Sciatic nerve (tissue), 2 donors: ENCODE measurements around the gene GLRX5. TPM values are rescaled to one million over a fixed set of nuclear protein-coding genes. Genes with fewer than 3 reads are reported as not detected.

Experiments used
- ATAC-seq: fragments of 200-7000 bp; cut with Tn5 transposase; one replicate; pipeline ENCODE4 v1.9.1; 2020; ENCODE audit warnings: mild to moderate bottlenecking, moderate library complexity
- DNase-seq: peaks from one replicate; pipeline ENCODE4 v3.0.0-alpha.2; 2020; ENCODE audit warnings: low spot score
- intact Hi-C: fragments of 100-400 bp; cut with DNase I; formaldehyde crosslinking; loops from one replicate; pipeline ENCODE4 v1.14.2; 2022
- total RNA-seq: library from RNA; stranded (reverse); fragmentation: NEBNext Ultra II Directional; extraction: Animal tissue kit (Norgen Biotek cat#: 25700); gene quantifications from one replicate; pipeline ENCODE4 v1.2.1, GENCODE V29; 2021
- donor health status: DM: no; HTN: no; CAD: no.
- donor health status: DM: no; HTN: no; CAD: no.

Gene GLRX5
- total RNA-seq, 1 donor from 2014 or later = 25.8 TPM

DNA sequence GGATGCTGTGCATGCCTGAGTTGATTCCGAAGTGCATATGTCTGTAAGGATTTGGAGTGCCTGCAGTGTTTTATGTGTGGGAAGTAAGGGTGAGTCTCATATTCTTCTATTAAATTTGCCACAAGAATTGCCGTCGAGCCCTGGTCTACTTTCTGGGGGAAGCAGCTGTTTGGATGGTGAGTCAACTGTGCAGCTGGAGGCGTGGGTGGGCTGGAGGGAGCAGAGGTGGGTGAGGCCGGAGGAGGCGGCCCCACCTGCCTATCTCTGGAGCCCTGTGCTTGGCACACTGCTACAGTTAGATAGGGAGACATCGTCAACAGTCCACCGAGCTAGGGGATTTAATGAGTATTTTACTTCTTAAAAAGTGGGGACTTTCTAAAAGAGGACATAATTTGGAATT lies 9.7 kb downstream of the GLRX5 start:
- peak; percentile 44 for ATAC-seq
- intact Hi-C loops = no loop called here
- no peak for DNase-seq

DNA sequence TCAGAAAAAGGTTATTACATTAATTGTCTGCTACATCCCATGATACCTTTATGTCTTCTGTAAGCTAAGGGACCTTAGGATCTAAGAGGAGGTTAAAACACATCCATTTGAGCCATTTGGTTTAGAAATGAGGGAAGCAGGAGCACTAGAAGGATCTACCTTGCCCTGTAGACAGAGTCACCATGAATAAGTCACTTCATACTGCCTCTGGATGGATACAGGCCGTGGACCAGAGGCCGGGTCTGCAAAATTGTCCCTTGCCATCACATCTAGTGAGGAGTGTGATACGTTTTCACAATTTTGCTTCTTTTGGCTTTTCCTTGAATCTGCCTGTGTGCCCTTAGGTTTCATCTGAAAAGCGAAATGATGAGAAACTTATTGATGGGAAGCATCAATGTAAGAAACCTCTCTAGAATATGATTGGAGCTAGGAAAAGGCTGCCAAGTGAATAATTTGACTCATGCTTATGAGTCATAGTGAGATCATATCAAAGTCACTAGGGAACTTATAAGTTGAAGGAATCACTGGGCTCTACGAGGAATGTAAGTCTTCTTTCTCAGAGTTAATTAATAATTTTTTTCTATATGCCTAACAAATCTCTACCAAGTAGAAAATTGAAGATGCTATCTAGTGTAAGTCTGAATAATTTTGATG lies 10.8 kb downstream of the GLRX5 start:
- ATAC-seq (peak; percentile 55), DNase-seq (no peak)
- intact Hi-C loops = no loop called here

DNA sequence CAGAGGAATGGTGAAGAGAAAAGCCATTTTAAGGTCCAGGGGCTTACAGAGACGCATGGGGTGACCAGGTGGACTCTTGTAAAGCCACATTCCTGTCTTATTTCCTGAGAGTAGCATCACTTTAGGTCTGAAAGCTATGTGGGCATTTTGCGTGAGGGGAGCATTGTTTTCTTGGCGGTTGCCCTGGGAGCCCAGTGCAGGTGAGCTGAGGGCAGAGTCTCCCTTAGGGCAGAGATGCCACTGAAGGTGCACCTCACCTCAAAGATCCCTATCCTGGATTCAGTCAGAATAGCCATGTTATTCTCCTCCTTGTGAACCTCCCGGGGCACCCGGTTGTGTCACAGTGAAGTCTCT lies 12.4 kb downstream of the GLRX5 start:
- ATAC-seq = no peak
- intact Hi-C loops = no loop called here
- no peak for DNase-seq

DNA sequence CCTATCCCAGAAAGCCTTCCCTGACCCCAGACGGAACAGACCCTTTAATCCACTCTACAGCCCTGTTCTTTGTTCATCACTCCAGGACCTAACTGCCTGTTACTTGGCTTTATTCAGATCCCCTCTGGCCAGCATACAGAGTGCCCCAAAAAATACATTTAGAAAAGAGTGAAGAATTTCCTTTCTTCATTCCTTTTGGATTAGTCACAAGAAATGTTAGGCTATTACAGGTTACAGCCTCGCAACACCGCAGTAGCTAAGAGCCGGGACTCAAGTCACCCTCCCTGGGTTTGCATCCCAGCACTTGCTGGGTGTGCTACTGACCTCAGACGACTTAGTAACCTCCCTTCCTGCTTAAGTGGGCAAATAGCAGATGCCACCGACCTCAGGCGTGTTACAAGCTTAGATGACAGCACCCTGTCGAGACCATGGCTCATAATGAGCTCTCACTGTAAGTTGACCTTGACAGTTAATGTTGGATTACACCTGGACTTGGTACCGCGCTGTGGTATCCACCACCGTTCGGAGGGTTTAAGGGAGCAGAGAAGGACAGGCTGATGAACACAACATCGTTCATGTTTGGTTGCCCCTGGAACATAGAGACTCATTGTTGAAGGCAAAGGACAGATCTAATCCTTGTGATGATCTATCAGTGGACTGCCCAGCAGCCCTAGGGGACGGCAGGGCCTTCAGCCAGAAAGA lies 12.9 kb downstream of the GLRX5 start:
- DNase-seq (no peak), ATAC-seq (no peak)
- intact Hi-C loops = no loop called here

DNA sequence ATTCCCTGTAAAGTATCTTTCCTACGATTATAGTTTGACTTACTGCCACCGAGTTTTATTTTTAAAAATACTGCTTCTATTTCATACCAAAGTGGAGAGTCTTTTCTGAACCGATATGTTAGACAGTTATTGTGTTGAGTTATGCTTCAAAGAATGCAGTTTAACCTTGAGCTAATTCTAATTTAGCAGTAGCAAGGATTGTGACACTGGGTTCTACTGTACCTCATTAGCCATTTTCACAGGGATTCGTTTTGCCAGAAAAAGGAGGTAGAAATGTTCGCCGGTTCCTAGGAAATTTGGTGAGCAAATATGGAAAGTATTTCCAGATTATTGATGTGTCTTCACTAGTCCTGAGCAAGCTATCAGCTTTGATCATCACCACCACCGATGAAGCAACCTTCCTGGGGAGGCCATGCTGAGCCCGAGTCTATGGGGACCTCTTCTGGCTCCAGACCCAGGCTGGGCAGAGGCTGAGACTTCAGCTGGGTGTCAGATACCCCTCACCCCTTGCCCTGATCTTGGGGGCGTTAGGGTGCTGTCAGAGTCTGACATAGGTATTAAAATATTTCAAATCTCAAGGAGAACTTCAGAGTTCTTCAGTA lies 13.6 kb downstream of the GLRX5 start:
- DNase-seq (no peak), ATAC-seq (no peak)
- intact Hi-C loops = no loop called here

DNA sequence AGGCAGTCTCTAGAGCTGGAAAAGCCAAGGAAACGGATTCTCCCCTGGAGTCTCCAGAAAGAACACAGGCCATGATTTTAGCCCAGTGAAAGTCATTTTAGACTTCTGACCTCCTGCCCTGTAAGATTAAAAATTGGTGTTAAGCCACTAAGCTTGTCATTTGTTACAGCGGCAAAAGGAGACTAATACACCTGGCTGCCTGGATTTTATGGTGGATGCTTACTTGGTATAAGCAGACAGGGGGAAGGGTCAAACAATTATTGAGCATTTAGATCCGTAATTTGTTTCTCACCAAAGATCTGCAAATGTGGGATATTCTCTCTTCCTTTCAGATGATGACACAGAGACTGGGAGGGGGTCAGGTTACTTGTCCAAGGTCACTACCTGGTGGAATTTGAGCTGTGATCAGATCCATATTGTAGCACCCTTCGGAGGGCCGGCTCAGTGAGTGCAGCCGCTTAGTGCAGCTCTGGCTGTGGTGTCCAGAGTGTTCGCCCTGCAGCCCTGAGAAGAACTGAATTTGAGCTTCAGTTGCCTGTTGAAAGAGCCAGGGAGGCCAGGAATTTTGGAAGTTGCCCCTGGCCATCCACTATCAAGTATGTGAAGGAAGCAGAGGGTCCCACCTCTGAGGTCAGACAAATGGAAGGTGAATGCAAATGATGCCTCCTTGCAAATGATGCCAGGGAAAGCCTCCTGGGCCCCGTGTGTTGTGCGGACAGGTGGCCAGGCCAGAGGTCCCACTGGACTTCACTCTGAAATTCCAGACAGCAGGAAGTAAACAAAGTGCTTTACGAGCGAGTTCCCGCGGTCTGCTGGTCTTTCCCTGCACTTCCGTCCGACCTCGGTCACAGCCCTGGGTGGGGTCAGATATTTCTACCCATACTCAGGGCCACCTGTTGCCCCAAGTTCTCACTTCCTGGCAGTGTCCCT lies 15.1 kb downstream of the GLRX5 start:
- intact Hi-C loops = no loop called here
- no peak for ATAC-seq
- no peak for DNase-seq

DNA sequence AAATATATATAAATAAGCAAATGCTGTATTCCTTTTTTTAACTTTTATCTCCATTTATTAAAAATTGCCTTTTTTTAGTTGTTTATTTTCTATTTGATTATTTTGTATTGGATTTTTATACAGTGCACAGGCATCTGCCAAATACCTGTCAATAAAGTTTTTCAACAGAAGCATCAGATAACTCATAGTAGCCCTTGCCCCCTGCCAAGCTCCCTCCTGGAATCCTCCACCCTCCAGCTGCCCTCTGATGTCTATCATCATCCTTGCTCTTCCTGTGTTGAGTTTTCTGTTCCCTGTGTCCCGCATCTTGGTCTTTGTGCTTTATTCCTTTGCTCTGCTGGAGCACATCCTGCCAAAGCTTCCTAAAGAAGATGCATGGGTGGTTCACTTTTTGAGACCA lies 16.6 kb downstream of the GLRX5 start:
- DNase-seq = no peak
- intact Hi-C loops = no loop called here
- no peak for ATAC-seq

DNA sequence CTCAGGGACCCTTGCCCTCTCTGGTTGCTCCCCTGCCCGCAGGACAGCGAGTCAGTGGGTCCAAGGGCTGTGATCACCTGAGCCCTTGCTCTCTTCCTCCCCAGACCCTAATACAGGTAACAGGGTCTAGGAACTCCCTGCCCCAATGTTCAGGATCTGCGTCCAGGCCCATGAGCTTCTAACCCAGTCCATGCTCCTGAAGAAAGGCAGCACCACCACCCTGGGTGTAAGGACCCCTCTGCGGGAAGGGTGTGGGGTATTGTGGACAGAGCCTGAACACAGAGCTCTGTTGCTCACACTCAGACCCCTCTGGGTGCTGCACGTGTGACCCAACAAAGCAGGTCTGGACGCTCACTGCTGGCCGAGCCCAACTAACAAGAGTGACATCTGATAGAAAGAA lies 18.3 kb downstream of the GLRX5 start:
- DNase-seq (no peak), ATAC-seq (no peak)
- intact Hi-C loops = no loop called here

DNA sequence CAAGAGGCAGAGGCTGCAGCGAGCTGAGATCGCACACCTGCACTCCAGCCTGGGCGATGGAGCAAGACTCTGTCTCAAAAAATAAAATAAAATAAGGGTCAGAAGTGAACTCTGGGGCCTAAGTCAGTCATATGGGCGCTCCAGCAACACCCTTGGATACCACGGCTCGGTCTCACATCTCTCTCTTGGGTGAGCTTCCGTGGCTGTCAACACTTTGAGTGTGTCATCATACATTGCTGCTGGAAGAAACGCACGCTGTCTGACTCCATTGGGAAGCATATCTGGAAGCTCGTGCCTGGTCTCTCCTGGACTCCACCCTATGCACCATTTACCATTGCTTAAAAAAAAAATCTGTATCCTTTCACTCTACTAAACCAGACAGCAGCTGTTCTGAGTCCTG lies 20.2 kb downstream of the GLRX5 start:
- no peak for ATAC-seq
- DNase-seq = no peak
- intact Hi-C loops = no loop called here

DNA sequence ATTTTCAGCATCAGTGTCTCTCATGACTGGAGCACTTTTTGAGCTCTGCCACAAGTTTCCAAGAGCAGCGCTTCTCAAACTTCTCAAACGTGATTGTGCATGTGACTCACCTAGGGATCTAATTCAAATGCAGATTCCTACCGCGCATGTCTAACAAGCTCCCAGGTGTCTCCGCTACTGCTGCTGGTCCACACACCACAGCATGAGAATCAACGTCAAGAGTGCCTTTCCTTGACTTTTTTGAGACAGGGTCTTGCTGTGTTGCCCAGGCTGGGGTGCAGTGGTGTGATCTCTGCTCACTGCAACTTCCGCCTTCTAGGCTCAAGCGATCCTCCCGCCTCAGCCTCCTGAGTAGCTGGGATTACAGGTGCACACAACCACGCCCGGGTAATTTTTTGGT lies 22.4 kb downstream of the GLRX5 start:
- no peak for ATAC-seq
- no peak for DNase-seq
- intact Hi-C loops = no loop called here

DNA sequence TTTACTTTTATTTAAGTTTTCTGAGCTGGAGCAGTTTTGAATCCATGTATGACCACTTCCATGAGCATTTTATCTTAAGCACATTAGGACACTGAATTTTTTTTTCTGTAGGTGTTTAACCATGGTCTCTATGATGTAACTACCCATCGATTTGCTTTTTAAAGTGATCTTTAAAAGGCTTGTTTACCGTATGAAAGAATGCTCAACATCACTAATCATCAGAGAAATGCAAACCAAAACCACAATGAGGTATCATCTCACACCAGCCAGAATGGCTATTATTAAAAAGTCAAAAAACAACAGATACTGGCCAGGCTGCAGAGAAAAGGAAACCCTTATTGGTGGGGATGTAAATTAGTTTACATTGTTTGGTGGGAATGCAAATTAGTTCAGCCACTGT lies 23.0 kb downstream of the GLRX5 start:
- intact Hi-C loops = no loop called here
- ATAC-seq (no peak), DNase-seq (no peak)

DNA sequence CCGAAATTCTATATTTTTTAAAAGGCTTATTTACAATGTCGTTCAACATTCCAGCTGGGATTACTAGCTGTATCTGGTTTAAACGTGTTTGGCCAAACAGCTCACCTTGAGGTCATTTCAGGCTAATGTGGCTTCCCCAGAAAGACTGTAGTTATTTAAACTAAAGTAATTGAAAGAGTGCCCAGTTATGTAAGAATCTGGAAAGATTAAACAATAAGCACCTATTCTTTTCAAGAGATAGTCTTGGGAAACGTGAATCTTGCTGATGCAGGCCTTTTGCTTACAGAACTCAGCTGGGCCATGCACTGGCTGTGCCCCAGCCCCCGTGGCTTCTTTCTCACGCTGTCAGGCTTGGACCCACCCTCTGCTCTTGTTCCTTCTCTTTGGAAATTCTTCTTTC lies 24.4 kb downstream of the GLRX5 start:
- DNase-seq = no peak
- ATAC-seq = no peak
- intact Hi-C loops = no loop called here

DNA sequence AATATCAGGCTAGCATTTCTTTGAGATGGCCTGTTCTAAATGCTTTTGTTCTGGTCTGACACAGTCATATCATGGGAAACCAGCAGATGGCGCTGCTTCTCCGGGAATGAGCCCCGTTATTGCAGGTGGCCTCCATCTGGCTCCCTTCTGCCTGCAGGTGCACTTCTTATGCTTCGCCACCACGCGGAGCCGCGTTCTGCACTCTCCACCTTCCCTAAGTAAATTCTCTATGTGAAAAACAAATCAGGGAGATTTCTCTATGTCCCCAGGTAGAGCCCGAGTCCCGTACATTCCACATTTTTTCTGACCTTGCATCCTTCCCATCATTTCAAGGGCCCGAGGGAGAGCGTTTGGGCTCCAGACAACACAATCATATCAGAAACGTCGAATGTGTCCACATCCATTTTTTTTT lies 26.2 kb downstream of the GLRX5 start:
- ATAC-seq = peak; percentile 85
- intact Hi-C loops = loop anchor here (5.0 to 10.0 kb wide), 2 partner anchors 431 to 714 kb away; no protein-coding TSS in a partner anchor
- DNase-seq = peak; percentile 91

DNA sequence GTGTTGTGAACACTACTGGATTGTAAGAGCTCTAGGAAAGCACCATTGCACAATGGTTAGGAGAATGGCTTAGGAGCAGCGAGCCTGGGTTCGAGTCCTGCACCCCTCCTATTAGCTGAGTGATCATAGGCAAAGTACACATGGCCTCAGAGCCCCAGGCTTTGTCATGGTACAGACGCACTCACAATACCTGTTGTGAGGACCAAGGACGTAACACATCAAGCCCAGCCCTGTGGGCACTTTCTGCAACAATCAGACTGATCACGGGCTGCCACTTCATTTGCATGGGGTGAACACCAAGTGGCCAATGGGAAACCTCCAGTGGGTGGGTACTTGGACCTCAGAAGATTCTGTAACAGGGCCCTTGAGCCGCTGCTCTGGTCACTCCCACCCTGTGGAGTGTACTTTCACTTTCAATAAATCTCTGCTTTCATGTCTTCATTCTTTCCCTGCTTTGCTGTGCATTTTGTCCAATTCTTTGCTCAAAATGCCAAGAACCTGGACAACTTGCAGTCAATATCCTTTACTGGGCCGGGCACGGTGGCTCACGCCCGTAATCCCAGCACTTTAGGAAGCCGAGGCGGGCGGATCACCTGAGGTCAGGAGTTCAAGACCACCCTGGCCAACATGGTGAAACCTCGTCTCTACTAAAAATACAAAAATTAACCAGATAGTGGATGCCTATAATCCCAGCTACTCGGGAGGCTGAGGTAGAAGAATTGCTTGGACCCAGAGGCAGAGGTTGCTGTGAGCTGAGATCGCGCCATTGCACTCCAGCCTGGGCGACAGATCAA lies 28.2 kb downstream of the GLRX5 start:
- peak; percentile 66 for ATAC-seq
- intact Hi-C loops = loop anchor here (5.0 to 10.0 kb wide), 2 partner anchors 429 to 712 kb away; no protein-coding TSS in a partner anchor

DNA sequence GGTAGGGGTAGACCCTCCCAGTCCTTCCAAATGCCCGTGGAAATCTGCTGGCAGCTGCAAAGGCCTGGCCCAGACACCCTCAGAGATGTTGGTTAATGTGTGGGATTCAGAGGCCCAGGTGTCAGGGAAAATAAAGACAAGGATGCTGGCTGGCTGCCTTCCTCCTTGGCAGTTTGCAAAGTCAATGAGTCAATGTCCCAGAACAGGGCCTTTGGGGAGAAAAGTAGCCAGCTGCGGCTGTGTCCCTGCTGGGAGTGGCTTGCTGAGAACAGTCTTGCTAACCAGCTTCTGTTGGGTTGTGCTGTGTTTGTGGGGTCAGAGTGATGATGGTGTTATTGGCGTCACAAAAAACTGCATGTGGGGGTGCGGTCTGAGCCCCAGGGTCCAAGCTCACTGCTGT lies 29.2 kb downstream of the GLRX5 start:
- intact Hi-C loops = loop anchor here (5.0 to 10.0 kb wide), 2 partner anchors 428 to 711 kb away; no protein-coding TSS in a partner anchor
- DNase-seq = no peak
- ATAC-seq = no peak

More for the DNA sequence above, 28.2 kb downstream of the GLRX5 start:
- no peak for DNase-seq

DNA sequence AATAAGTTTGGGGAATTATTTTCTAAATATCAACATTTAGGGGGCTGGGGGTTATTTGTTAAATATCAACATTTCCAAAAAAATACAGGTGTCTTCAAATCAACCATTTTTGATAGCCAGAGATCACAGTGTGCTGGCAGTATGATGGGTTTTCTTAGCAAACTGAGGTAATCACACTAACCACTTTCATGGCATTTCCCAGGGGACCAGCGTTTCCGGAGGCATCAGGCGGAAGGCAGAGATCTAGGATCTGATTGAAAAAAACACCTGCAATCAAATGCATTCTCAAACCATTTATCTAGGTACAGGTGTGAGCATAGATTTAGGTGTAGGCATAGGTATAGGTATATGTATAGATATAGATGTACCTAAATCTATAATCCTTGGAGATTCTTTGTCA lies 34.6 kb downstream of the GLRX5 start:
- intact Hi-C loops = loop anchor here (10.0 kb wide), 1 partner anchor 705 kb away; no protein-coding TSS in a partner anchor
- DNase-seq (no peak), ATAC-seq (no peak)

DNA sequence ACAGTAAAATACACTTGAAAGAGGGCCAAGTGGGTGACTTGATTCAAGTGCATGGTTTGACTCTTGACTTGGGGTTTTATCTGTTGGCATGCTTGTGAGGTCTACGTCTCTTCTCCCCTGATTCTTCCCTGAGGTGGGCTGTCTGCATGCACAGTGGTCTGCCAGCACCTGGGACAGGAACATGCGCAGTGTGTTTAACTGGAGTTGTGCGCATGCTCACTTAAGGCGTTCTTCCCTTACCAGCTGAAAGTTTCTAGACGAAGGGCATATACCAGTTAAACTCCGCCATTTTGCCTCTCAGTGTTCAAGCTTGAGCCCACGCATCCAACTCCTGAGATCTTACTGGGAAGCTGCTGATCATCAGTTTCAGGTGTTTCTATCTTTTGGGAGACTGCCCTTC lies 38.5 kb downstream of the GLRX5 start:
- intact Hi-C loops = no loop called here
- ATAC-seq (no peak), DNase-seq (no peak)

DNA sequence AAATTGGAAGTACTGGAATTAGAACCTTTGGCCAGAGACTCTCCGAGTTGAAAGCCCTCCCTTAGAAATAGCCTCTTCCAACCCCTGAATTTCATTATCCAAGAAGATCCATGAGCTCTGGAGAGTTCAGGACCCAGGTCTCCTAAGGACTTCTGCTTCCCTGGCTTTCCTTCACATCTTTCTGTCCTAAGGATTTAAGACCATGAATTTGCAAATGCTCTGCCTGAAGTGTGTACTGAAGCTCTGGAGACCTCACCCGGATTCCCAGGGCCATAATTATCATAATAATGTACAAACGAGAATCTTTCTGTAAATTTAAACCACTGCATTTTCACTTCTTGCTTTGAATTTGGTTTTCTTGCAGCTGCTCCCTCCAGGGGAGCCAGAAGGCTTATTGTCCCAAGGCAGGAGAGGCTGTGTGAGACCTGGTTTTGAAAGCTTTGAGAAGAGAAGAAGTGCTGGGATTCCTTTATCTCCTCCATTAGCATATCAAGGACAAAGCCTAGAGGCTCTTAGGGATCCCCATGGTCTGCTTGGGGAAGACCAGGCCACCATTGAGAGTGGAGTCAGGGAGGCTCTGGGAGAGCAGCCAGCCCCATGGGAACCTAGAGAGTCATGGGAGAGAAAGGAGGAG lies 41.1 kb downstream of the GLRX5 start:
- no peak for DNase-seq
- intact Hi-C loops = no loop called here
- no peak for ATAC-seq
